IPS-18c (cell line): ENCODE measurements around the gene HSPA5.
"Not testable (repeated sequence)": the region's sequence is repeated elsewhere in the genome, so short reads cannot be mapped to it uniquely, and the experiment has no call there.

Experiments used
- H3K4me3 ChIP-seq: 2 replicates; pipeline ENCODE4 v1.7.0; 2013; ENCODE audit warnings: low read depth, mild to moderate bottlenecking, low read length, moderate library complexity; ENCODE audit not compliant: insufficient read depth
- H3K9me3 ChIP-seq: one replicate; pipeline ENCODE4 v1.6.1; 2013; ENCODE audit warnings: mild to moderate bottlenecking, low read length, moderate library complexity; ENCODE audit not compliant: control insufficient read depth, insufficient read depth

The HSPA5 gene

DNA sequence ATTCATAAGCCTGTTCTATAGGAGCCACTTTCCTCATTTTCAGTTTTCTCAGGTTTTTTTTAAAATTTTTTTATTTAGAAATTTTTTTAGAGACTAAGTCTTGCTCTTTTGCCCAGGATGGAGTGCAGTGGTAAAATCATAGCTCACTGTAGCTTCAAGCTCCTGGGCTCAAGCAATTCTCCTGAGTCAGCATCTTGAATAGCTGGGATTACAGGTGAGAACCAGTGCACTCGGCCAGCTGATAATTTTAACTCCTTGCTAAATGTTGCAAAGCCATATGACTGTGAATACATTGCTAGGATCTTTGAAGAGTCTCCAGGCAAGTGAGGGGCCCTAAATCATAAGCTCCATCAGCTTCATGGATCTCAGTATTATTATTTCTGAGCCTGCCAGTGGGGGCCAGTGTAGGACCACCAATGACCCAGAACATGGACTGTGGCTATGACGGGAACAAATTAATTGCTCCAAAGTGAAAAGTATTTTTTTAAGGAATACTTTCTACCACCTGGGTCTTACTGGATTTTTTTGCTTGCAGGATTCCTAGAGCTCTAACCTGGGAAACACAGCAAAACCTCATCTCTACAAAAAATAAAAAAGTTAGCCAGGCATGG is 14.7 kb upstream of the HSPA5 start:
- Histone ChIP-seq H3K4me3 (no peak overlapping the region), H3K9me3 (no peaks in the 10 kb centered on the region)

DNA sequence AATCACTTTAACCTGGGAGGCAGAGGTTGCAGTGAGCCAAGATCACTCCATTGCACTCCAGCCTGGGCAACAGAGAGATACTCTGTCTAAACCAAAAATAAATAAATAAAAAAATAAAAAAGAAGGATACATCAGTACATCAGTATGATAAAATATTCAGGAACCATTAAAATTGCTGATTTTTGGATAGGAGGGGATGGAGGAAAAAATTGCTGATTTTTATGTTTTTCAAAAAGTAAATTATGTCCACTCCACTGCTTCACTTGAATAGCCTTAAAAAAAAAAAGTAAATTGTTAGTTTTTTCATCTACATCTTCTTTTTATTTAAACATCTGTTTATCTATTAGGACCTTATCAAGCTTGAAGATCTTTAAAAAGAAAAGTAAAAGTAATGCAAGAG is 13.1 kb upstream of the HSPA5 start:
- Histone ChIP-seq H3K9me3 (no peaks in the 10 kb centered on the region), H3K4me3 (no peak overlapping the region)

DNA sequence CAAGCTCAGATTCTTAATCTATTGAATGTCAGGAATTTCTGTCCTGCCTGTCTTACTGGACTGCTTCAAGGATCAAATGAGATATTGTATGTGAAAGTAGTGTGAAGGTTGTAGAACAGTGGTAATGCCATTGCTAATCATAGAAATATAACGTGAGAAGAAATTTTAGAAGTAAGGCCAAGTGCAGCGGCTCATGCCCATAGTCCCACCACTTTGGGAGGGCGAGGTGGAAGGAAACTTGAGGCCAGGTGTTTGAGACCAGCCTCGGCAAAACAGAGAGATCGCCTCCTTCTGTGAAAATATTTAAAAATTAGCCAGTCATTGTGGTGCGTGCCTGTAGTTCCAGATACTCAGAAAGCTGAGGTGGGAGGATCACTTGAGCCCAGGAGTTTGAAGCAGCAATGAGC is 5.1 kb upstream of the HSPA5 start:
- no peak overlapping the region for H3K4me3 ChIP-seq
- H3K9me3 ChIP-seq: no peaks in the 10 kb centered on the region

DNA sequence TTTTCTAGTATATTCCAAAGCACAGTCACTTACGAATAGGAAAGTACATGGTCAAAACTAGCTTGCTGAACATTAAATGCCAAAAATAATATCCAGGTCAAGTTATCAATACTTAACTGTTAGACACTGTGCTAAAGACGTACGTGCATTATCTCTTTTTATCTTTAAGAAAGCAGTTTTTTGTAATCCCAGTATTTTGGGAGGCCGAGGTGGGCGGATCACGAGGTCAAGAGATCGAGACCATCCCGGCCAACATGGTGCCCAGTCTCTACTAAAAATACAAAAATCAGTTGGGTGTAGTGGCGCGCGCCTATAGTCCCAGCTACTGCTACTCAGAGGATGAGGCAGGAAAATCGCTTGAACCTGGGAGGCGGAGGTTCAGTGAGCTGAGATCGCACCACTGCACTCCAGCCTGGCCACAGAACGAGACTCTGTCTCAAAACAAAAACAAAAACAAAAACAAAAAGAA is 2.7 kb upstream of the HSPA5 start:
- Histone ChIP-seq H3K4me3 (no peak overlapping the region), H3K9me3 (no peaks in the 10 kb centered on the region)

DNA sequence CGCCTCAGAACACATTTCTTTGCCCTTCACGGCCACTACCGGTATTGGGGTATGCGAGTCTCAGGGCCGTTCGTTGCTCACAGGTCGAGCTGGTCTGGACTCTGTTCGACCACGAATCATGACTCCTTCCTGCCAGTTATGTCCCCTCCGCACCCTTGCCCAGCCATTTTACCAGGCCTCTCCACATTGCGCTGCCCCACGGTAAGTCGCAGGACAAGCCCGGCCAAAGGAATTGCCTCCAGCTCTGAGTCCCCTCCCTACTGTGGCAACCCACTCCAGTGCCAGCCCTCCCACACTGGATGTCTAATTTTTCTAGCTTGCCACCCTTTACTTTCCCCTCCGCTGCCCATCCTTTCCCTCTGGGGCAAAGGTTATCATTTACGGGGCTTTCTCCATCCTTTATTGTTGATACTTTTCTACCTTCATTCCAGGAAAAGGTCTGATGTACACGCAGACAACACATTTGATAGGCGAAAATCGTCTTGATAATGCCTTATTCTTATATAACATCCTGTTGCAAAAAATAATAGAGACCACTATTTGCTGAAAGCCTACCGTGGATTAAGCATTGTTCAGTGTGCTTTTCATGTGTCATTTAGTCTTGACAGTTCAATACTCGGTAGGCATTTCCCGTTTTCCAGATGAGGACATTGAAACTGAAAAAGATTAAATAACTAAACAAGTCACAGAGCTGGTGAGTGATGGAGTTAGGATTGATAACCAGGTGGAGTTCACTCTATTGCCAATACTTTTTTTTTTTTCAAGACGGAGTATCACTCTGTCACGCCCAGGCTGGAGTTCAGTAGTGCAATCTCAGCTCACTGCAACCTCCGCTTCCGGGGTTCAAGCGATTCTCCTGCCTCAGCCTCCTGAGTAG is 958 bp upstream of the HSPA5 start:
- peak overlapping the region; percentile 99 for H3K4me3 ChIP-seq
- H3K9me3 ChIP-seq: no peaks in the 10 kb centered on the region

DNA sequence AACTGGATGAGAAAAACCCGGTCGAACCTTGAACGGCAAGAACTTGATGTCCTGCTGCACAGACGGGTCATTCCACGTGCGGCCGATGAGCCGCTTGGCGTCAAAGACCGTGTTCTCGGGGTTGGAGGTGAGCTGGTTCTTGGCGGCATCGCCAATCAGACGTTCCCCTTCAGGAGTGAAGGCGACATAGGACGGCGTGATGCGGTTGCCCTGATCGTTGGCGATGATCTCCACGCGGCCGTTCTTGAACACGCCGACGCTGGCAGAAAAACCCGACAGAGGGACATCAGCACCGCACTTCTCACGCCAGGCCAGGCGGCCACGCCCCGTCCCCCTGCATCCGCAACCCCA is 519 bp downstream of the HSPA5 start:
- no peaks in the 10 kb centered on the region for H3K9me3 ChIP-seq
- peak overlapping the region; percentile 97 for H3K4me3 ChIP-seq

DNA sequence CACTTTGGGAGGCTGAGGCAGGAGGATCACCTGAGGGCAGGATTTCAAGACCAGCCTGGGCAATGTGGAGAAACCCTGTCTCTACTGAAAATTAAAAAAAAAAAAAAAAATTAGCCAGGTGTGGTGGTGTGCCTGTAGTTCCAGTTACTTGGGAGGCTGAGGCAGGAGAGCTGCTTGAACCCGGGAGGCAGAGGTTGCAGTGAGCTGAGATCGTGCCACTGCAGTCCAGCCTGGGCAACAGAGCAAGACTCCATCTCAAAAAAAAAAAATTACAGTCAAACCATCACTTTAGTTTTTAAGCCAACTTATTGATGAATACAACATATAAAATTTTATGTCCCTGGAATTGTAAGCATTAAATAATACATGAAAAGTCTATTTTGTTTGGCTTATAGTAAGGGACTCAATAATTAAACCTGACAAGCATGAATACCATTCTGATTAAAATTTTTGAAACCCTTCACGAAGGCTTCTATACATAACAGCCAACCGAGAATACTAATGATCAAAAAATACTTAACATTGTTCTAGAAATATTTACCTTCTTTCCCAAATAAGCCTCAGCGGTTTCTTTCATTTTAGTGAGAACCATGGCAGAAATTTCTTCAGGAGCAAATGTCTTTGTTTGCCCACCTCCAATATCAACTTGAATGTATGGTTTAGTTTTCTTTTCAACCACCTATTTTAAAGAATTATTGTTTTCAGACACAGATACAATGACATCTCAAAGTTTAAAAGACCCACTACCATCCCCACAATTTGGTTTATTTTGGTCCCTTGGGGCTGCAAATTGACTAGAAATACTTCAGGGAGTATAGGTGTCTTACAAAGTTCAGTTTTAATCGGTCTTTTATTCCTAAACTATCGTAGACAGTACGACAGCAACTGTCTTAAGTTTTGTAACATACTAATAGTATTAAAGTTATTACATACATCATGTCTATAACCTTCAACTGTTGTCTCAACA is 1.2 kb downstream of the HSPA5 start:
- H3K4me3 ChIP-seq: peak overlapping the region; percentile 97
- H3K9me3 ChIP-seq: no peaks in the 10 kb centered on the region

DNA sequence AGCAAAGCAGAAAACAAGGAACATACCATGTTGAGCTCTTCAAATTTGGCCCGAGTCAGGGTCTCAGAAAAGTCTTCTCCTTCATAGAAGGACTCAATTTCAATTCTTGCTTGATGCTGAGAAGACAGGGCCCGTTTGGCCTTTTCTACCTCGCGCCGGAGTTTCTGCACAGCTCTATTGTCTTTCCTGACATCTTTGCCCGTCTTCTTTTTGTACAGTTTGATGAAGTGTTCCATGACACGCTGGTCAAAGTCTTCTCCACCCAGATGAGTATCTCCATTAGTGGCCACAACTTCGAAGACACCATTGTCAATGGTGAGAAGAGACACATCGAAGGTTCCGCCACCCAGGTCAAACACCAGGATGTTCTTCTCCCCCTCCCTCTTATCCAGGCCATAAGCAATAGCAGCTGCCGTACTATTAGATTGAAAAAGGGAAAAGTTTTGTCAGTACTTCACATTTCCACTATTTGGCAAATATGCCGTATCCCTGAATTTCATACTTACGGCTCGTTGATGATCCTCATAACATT is 2.2 kb downstream of the HSPA5 start:
- H3K9me3 ChIP-seq: no peaks in the 10 kb centered on the region
- H3K4me3 ChIP-seq: no peak overlapping the region

DNA sequence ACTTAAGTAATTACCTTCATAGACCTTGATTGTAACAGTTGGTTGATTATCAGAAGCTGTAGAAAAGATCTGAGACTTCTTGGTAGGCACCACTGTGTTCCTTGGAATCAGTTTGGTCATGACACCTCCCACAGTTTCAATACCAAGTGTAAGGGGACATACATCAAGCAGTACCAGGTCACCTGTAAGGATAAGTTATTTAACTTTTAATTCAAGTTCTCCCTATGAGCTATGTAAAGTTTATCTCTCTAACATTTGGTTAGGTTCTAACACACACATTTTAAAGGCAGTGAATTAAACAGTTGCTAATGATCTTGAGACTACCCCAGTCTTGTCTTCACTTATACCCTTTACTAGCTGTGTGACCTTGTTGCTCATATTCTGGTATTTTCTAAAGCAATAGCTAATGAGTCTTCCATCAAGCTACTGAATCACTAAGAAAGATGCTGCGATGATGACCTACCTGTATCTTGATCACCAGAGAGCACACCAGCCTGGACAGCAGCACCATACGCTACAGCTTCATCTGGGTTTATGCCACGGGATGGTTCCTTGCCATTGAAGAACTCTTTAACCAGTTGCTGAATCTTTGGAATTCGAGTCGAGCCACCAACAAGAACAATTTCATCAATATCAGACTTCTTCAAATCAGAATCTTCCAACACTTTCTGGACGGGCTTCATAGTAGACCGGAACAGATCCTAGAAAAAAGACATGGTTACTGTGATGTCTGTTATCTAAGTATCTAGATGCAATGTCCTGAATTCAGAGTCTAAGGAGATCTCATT is 2.8 kb downstream of the HSPA5 start:
- no peaks in the 10 kb centered on the region for H3K9me3 ChIP-seq
- H3K4me3 ChIP-seq: no peak overlapping the region

DNA sequence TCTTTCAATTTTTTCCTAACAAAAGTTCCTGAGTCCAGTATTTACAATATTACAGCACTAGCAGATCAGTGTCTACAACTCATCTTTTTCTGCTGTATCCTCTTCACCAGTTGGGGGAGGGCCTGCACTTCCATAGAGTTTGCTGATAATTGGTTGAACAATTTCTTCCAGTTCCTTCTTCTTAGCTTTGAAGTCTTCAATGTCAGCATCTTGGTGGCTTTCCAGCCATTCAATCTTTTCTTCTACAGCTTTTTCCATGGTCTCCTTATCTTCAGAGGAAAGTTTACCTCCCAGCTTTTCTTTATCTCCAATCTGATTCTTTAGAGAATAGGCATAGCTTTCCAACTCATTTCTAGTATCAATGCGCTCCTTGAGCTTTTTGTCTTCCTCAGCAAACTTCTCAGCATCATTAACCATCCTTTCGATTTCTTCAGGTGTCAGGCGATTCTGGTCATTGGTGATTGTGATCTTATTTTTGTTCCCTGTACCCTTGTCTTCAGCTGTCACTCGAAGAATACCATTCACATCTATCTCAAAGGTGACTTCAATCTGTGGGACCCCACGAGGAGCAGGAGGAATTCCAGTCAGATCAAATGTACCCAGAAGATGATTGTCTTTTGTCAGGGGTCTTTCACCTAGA is 4.5 kb downstream of the HSPA5 start:
- H3K9me3 ChIP-seq, H3K4me3 ChIP-seq: not testable (repeated sequence)

DNA sequence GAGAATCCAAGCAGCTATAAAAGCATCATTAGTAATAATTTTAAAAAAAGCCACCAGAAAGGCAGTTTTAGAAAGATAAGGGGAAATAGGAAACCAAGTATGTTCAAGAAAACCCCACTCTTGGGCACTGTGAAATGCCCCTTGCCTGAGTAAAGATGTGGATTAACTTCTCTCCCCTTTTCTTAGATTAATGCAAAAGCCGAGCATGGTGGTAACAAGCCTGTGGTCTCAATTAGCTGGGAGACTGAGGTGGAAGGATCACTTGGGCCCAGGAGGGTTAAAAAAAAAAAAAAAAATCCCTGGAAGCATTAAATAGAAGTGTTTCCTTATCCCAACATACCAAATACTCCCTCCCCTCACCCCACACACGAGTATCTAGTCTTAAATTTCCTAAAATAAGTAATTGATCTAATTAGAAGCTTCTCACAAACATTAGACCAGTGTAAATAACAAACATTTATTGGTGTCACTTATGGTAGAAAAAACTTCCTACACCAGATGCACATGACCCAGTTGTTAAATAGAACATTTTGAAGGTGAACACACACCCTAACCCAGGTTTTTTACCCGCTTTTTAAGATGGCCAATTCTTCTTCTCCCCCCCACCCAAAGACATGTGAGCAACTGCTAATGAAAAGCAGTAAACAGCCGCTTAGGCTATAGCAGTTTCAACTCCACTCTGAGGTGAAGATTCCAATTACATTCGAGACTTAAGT is 5.2 kb downstream of the HSPA5 start:
- no peak overlapping the region for H3K4me3 ChIP-seq
- no peaks in the 10 kb centered on the region for H3K9me3 ChIP-seq

DNA sequence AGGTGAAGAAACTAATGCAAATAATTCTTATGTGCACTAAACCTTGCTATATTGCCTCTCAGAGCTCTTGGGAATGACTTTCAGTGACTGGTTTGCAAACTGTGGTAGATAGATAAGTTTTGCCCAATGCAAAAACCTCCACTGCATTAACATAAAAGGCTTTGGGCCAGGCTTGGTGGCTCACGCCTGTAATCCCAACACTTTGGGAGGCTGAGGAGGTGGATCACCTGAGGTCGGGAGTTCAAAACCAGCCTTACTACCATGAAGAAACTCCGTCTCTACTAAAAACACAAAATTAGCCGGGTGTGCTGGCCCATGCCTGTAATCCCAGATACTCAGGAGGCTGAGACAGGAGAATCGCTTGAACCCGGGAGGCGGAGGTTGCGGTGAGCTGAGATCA is 7.0 kb downstream of the HSPA5 start:
- H3K9me3 ChIP-seq, H3K4me3 ChIP-seq: not testable (repeated sequence)

DNA sequence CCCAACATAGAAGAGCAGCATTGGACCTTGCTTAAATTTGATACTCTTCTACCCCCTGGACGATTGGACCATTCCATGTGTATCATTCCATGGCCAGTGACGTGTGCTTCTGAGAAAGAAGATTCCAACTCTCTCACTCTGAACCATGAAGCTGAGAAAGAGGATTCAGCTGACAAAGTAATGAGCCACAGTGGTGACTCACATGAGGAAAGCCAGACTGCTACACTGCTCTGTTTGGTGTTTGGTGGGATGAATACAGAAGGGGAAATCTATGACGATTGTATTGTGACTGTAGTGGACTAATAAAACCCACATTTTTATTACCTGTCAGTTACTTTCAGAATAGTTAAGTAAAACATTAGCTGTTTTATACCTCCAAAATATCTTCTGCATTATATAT is 7.5 kb downstream of the HSPA5 start:
- no peaks in the 10 kb centered on the region for H3K9me3 ChIP-seq
- no peak overlapping the region for H3K4me3 ChIP-seq

DNA sequence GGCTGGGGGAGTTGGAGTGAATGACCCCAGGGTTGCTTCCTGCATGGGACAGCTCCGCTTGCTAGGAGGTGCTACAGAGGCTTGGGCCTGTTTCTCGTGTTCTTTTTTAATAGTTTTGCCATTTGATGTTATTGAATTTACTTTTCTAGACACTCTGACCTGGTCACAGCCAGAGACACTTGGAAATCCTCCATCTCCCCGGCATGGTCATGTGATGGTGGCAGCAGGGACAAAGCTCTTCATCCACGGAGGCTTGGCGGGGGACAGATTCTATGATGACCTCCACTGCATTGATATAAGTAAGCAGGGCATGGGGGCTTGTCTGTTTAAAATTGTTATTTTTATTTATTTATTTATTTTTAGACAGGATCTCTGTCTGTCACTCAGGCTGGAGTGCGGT is 13.4 kb downstream of the HSPA5 start:
- Histone ChIP-seq H3K9me3 (no peaks in the 10 kb centered on the region), H3K4me3 (no peak overlapping the region)

DNA sequence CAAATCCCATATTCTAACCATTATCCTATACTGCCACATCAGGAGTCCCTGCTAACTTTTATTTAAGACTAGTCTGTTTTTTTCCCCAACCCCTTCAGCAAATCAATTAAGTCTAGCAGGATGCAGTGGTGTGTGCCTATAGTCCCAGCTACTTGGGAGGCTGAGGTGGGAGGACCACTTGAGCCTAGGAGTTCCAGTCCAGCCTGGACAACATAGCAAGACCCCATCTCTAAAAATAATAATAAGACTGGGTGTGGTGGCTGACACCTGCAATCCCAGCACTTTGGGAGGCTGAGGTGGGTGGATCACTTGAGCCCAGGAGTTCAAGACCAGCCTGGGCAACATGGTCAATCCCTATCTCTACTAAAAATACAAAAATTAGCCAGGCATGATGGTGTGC is 16.3 kb downstream of the HSPA5 start:
- not testable (repeated sequence) for H3K9me3 ChIP-seq, H3K4me3 ChIP-seq

DNA sequence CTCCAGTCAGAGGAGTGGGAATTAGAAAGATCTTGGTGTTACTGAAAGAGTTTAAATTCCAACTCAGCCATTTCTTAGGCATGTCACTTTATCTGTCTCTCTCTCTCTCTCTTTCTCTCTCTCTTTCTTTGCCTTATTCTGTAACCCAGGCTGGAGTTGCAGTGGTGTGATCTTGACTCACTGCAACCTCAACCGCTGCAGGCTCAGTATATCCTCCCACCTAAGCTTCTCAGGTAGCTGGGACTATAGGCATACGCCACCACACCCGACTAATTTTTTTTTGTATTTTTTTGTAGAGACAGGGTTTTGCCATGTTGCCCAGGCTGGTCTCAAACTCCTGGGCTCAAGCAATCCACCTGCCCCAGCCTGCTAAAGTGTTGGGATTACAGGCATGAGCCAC is 22.5 kb downstream of the HSPA5 start:
- H3K9me3 ChIP-seq: no peaks in the 10 kb centered on the region
- H3K4me3 ChIP-seq: no peak overlapping the region
